CD14-positive monocyte (primary cell): ENCODE results near the gene SLC12A8. TPM values are rescaled to one million over a fixed set of nuclear protein-coding genes. Genes with fewer than 3 reads are reported as not detected.

ENCODE experiments used
- DNase-seq, 3 donors: peaks; one replicate each; pipeline ENCODE4 v3.0.0-alpha.2; 2011 to 2022
- H2AFZ ChIP-seq: 2 replicates; pipeline ENCODE4 v1.6.0; 2012; ENCODE audit warnings: mild to moderate bottlenecking, low read depth, low read length, inconsistent platforms; ENCODE audit not compliant: insufficient read depth, poor library complexity, severe bottlenecking
- H3K27ac ChIP-seq, 2 donors: 1 replicate in 1 of 2; 2 replicates in 1 of 2; pipeline ENCODE4 v1.5.1; 2012 to 2013; ENCODE audit warnings: low read length in 2 of 2, control low read depth in 1 of 2, inconsistent platforms in 1 of 2, low read depth in 1 of 2, mild to moderate bottlenecking in 1 of 2
- H3K27me3 ChIP-seq, 2 donors: one replicate each; pipeline versions ENCODE4 v1.6.0 to v1.6.1; 2011 to 2013; ENCODE audit warnings: low read length in 2 of 2; ENCODE audit not compliant: control insufficient read depth in 2 of 2, insufficient read depth in 2 of 2
- H3K36me3 ChIP-seq, 2 donors: replicated peaks in 1 of 2; 1 replicate in 1 of 2; 2 replicates in 1 of 2; pipeline versions ENCODE4 v1.5.1 to v1.6.1; 2012 to 2013; ENCODE audit warnings: low read length in 2 of 2, control low read depth in 1 of 2, inconsistent platforms in 1 of 2, mild to moderate bottlenecking in 1 of 2; ENCODE audit not compliant: insufficient read depth in 2 of 2, control insufficient read depth in 1 of 2
- H3K4me1 ChIP-seq, 2 donors: 1 replicate in 1 of 2; 2 replicates in 1 of 2; pipeline versions ENCODE4 v1.5.1 to v1.6.1; 2012 to 2013; ENCODE audit warnings: low read length in 2 of 2, control low read depth in 1 of 2, inconsistent platforms in 1 of 2, mild to moderate bottlenecking in 1 of 2, moderate library complexity in 1 of 2; ENCODE audit not compliant: insufficient read depth in 2 of 2, control insufficient read depth in 1 of 2
- H3K4me2 ChIP-seq: replicated peaks from 2 replicates; pipeline ENCODE3; 2012; ENCODE audit warnings: low read length, moderate library complexity, mild to moderate bottlenecking; ENCODE audit not compliant: poor library complexity, severe bottlenecking; ENCODE audit errors: extremely low read depth
- H3K4me3 ChIP-seq, 3 experiments: fragments of 200-600 bp in 1 of 3; sonication (generic) in 1 of 3; replicated peaks in 1 of 3; 1 replicate in 2 of 3; 2 replicates in 1 of 3; pipeline ENCODE4 v1.5.1; 2011 to 2013; ENCODE audit warnings: low read length in 3 of 3, mild to moderate bottlenecking in 3 of 3, control low read depth in 2 of 3, low read depth in 2 of 3, inconsistent platforms in 1 of 3, moderate library complexity in 1 of 3
- H3K79me2 ChIP-seq: 2 replicates; pipeline ENCODE4 v1.6.0; 2012; ENCODE audit warnings: mild to moderate bottlenecking, control low read depth, inconsistent platforms, low read length, moderate library complexity; ENCODE audit not compliant: insufficient read depth
- H3K9ac ChIP-seq: 2 replicates; pipeline ENCODE4 v1.6.0; 2017; ENCODE audit warnings: low read length, mild to moderate bottlenecking; ENCODE audit not compliant: insufficient read depth, poor library complexity, severe bottlenecking
- H3K9me3 ChIP-seq, 2 donors: replicated peaks in 1 of 2; 1 replicate in 1 of 2; 2 replicates in 1 of 2; pipeline versions ENCODE4 v1.5.1 to v1.6.1; 2012 to 2013; ENCODE audit warnings: low read length in 2 of 2, control low read depth in 1 of 2; ENCODE audit not compliant: control insufficient read depth in 1 of 2, insufficient read depth in 1 of 2
- H4K20me1 ChIP-seq: 2 replicates; pipeline ENCODE4 v1.6.0; 2012; ENCODE audit warnings: mild to moderate bottlenecking, low read length, control low read depth, moderate library complexity; ENCODE audit not compliant: insufficient read depth
- H3K27ac Mint-ChIP-seq, 7 donors: one replicate each; pipeline ENCODE4 v1.8.0; 2020; ENCODE audit warnings: mild to moderate bottlenecking in 7 of 7, mixed read lengths in 7 of 7, moderate library complexity in 6 of 7, inconsistent platforms in 2 of 7
- H3K27me3 Mint-ChIP-seq, 3 donors: one replicate each; pipeline ENCODE4 v1.8.0; 2021 to 2022; ENCODE audit warnings: low read depth in 3 of 3, mild to moderate bottlenecking in 3 of 3, mixed read lengths in 3 of 3, moderate library complexity in 3 of 3, inconsistent platforms in 1 of 3
- H3K36me3 Mint-ChIP-seq, 2 donors: one replicate each; pipeline ENCODE4 v1.8.0; 2020; ENCODE audit warnings: mixed read lengths in 2 of 2, inconsistent platforms in 1 of 2, mild to moderate bottlenecking in 1 of 2
- H3K4me1 Mint-ChIP-seq: one replicate; pipeline ENCODE4 v1.8.0; 2020; ENCODE audit warnings: mild to moderate bottlenecking, mixed read lengths
- H3K4me3 Mint-ChIP-seq, 2 donors: one replicate each; pipeline ENCODE4 v1.8.0; 2020; ENCODE audit warnings: mild to moderate bottlenecking in 2 of 2, mixed read lengths in 2 of 2, moderate library complexity in 1 of 2
- H3K9me3 Mint-ChIP-seq, 7 donors: one replicate each; pipeline ENCODE4 v1.8.0; 2020 to 2022; ENCODE audit warnings: mixed read lengths in 7 of 7, mild to moderate bottlenecking in 6 of 7, moderate library complexity in 6 of 7, inconsistent platforms in 2 of 7
- WGBS: methylation state at CpG from one replicate; pipeline ENCODE4 v1.1.5; 2013; ENCODE audit warnings: missing lambda C conversion rate; ENCODE audit not compliant: insufficient coverage; 5-methylcytosine and 5-hydroxymethylcytosine counted together
- intact Hi-C, 2 donors: fragments of 100-400 bp; cut with micrococcal nuclease; formaldehyde crosslinking; loops; one replicate each; pipeline versions ENCODE4 v1.15.0 to v1.15.1; 2023
- polyA plus RNA-seq, 3 donors: library from polyadenylated mRNA; depleted of rRNA in 1 of 3; unstranded in 2 of 3; stranded (reverse) in 1 of 3; fragments of 300-500 nt in 2 of 3; fragments of >200 nt in 1 of 3; fragmentation: Illumina TruSeq in 2 of 3; gene quantifications; 1 replicate in 2 of 3; 2 replicates in 1 of 3; pipeline ENCODE4 v1.2.3, GENCODE V29; 2012 to 2021
- TF ChIP-seq, protein P1 (sequence below): fragments of 200-600 bp; IDR thresholded peaks from one replicate; pipeline ENCODE4 v1.8.0; 2022; ENCODE audit warnings: antibody characterized with exemption, mild to moderate bottlenecking

The SLC12A8 gene
- polyA plus RNA-seq, 3 donors, result 0.23 to 0.46 (median 0.35) TPM

- intact Hi-C loops, result loop anchor here in 1 of 2 donors (10.0 kb wide), 1 partner anchor 82 kb away; the partner anchor contains the start of gene HEG1
- Histone ChIP-seq H3K9me3 (no peaks in the 10 kb centered on the region), H3K4me2 (no peak overlapping the region), H3K36me3 (no peaks in the 10 kb centered on the region), H3K79me2 (no peaks in the 10 kb centered on the region), H3K27me3 (no peaks in the 10 kb centered on the region), H3K4me1 (peaks cover 28 to 30% of the 10 kb centered on the region in 2 donors), H3K9ac (no peak overlapping the region), H3K27ac (no peak overlapping the region), H2AFZ (peak overlapping the region; percentile 41), H4K20me1 (no peaks in the 10 kb centered on the region), H3K4me3 (no peak overlapping the region)
- H3K9me3 Mint-ChIP-seq, result no peaks in the 10 kb centered on the region
- no peak overlapping the region for H3K4me3 Mint-ChIP-seq
- H3K27ac Mint-ChIP-seq, result peak overlapping the region in 1 of 7 donors; percentile 4
- H3K36me3 Mint-ChIP-seq, result no peaks in the 10 kb centered on the region
- 73% methylated on average over 2 of the region's 4 CpGs for WGBS
- H3K27me3 Mint-ChIP-seq, result peaks cover 0 to 4% (median 0%) of the 10 kb centered on the region in 3 donors
- TF ChIP-seq, protein P1, sequence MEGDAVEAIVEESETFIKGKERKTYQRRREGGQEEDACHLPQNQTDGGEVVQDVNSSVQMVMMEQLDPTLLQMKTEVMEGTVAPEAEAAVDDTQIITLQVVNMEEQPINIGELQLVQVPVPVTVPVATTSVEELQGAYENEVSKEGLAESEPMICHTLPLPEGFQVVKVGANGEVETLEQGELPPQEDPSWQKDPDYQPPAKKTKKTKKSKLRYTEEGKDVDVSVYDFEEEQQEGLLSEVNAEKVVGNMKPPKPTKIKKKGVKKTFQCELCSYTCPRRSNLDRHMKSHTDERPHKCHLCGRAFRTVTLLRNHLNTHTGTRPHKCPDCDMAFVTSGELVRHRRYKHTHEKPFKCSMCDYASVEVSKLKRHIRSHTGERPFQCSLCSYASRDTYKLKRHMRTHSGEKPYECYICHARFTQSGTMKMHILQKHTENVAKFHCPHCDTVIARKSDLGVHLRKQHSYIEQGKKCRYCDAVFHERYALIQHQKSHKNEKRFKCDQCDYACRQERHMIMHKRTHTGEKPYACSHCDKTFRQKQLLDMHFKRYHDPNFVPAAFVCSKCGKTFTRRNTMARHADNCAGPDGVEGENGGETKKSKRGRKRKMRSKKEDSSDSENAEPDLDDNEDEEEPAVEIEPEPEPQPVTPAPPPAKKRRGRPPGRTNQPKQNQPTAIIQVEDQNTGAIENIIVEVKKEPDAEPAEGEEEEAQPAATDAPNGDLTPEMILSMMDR, result no peak
- DNase-seq, result no peak
- peaks cover 33% of the 10 kb centered on the region for H3K4me1 Mint-ChIP-seq
These were observed 76.0 kb downstream of the SLC12A8 start for GRCh38 chr3:125136515-125136914.

GRCh38 chr3:125134952-125135351, 77.6 kb downstream of the SLC12A8 start:
- H3K27me3 Mint-ChIP-seq, result peaks cover 0 to 4% (median 0%) of the 10 kb centered on the region in 3 donors
- H3K9ac ChIP-seq, result no peak overlapping the region
- H3K79me2 ChIP-seq, result no peaks in the 10 kb centered on the region
- H3K27me3 ChIP-seq, result no peaks in the 10 kb centered on the region
- 95% methylated on average over 3 of the region's 6 CpGs for WGBS
- H3K9me3 ChIP-seq, result no peaks in the 10 kb centered on the region
- H4K20me1 ChIP-seq, result no peaks in the 10 kb centered on the region
- H3K4me3 Mint-ChIP-seq, result no peak overlapping the region
- no peak overlapping the region for H3K27ac Mint-ChIP-seq
- H3K9me3 Mint-ChIP-seq, result no peaks in the 10 kb centered on the region
- no peaks in the 10 kb centered on the region for H3K36me3 Mint-ChIP-seq
- DNase-seq, result no peak
- intact Hi-C loops, result loop anchor here in 1 of 2 donors (10.0 kb wide), 1 partner anchor 80 kb away; the partner anchor contains the start of gene HEG1
- H3K4me1 ChIP-seq, result peaks cover 35 to 37% of the 10 kb centered on the region in 2 donors
- H3K36me3 ChIP-seq, result no peaks in the 10 kb centered on the region
- no peak overlapping the region for H3K4me2 ChIP-seq
- H2AFZ ChIP-seq, result no peak overlapping the region
- TF ChIP-seq, protein P1, result no peak
- peaks cover 40% of the 10 kb centered on the region for H3K4me1 Mint-ChIP-seq
- H3K27ac ChIP-seq, result no peak overlapping the region
- no peak overlapping the region for H3K4me3 ChIP-seq
